HG02623 (cell line): ENCODE data around the gene FAM227B.
"Not testable (repeated sequence)": the region's sequence is repeated elsewhere in the genome, so short reads cannot be mapped to it uniquely, and the experiment has no call there.

Experiments
- ATAC-seq: cut with Tn5 transposase; IDR thresholded peaks from one replicate; pipeline ENCODE4 v1.9.1; 2021; ENCODE audit warnings: moderate library complexity; ENCODE audit not compliant: unreplicated experiment

Gene FAM227B

GRCh38 chr15:49383266-49383665 is 237.4 kb downstream of the FAM227B start:
- ATAC-seq = no peak

DNA sequence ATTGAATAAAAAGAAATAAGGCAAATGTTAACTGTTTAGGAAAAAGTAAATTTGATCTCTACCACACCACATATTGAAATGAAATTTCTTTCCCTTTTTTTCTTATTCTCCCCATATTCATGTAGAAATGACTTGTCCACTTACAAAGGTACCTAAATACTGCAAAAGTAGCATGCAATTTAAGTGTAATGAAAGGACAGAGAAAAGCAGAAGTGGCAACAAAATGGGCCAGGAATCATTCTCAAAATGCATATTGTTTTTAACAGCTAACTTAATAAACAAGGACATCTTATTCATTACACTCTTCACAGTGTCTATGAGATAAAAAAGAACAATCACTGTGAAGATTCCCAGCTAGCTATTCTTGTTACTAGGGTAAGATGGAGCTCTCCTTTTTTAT is 238.2 kb downstream of the FAM227B start:
- no peak for ATAC-seq

DNA sequence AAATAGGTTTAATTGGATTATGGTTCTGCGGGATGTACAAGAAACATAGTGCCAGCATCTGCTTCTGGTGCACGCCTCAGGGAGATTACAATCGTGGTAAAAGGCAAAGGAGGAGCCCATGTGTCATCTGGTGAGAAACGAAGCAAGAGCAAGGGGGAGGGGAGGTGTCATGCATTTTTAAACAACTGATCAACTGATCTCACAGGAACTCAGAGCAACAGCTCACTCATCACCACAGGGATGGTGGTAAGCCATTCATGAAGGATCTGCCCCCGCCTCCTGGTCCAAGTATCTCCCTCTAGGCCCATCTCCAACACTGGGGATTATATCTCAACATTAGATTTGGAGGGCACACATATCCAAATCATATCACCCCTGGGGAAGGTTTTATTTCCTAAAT is 239.7 kb downstream of the FAM227B start:
- no peak for ATAC-seq

DNA sequence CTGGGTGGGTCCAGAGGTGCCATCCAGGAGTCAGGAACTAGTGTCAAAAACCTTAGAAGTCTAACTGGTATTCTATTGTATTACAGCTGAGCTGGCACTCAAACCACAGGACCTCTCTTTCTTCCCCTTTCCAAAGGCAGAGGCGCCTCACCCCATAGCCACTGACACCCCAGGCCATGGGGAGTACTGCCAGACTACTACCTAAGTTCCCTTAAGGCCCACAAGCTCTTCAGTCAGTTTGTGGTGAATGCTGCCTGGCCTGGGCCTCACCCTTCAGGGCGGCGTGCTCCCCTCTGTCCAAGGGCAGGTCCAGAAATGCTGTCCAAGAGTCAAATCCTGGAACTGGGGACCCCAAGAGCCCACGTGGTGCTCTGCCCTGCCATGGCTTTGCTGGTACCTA is 240.6 kb downstream of the FAM227B start:
- no peak for ATAC-seq

- no peak for ATAC-seq
These were observed 248.3 kb downstream of the FAM227B start for GRCh38 chr15:49372366-49372765.

DNA sequence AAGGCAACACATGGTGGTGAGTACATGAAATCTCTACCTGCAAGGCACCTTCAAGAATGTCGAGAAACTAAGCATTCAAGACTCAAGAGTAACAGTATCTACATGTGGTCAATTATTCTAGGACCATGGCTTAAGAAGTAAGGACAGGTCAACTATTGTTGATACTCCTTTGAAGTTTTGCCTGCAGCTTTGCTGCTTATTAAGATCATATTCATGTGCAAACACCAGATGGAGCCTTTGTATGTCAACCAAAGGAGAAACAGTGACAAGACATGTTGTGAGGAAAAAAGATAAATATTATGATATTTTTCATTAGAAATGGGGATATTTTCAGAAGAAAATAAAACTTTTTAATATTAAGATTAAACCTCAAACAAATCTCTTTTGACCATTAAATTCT is 249.8 kb downstream of the FAM227B start:
- ATAC-seq = no peak

GRCh38 chr15:49366496-49366895 is 254.1 kb downstream of the FAM227B start:
- no peak for ATAC-seq

- ATAC-seq = no peak
These were observed 259.2 kb downstream of the FAM227B start for GRCh38 chr15:49361370-49361769.

- not testable (repeated sequence) for ATAC-seq
These were observed 266.2 kb downstream of the FAM227B start for GRCh38 chr15:49354439-49354838.

GRCh38 chr15:49343546-49343945 is 277.1 kb downstream of the FAM227B start:
- no peak for ATAC-seq

GRCh38 chr15:49339656-49340055 is 281.0 kb downstream of the FAM227B start:
- no peak for ATAC-seq

- no peak for ATAC-seq
These were observed 288.7 kb downstream of the FAM227B start for GRCh38 chr15:49331951-49332350.

- ATAC-seq = no peak
These were observed 289.2 kb downstream of the FAM227B start for GRCh38 chr15:49331442-49331841.

- ATAC-seq = no peak
These were observed 290.5 kb downstream of the FAM227B start for GRCh38 chr15:49330166-49330565.

- ATAC-seq = no peak
These were observed 291.7 kb downstream of the FAM227B start for GRCh38 chr15:49328941-49329340.

GRCh38 chr15:49327927-49328326 is 292.7 kb downstream of the FAM227B start:
- ATAC-seq = no peak

DNA sequence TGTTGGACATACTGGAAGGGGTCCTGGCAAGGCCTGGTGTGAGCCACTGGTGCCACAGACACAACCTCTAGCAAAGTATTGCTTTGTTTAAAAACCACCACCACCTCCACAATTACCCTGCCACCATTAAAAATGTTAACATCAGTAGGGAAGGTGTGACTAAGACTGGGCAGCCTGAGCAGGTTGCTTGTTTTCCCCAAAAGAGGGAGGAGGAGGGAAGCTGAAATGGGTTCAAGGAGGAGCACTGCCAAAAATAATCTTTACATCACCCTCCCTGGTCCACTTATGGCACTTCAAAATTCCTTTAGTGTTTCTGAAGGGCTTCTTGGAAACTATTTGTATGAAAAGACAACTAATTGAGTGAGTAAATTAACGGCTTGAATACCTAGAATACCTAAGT is 297.4 kb downstream of the FAM227B start:
- ATAC-seq = no peak

DNA sequence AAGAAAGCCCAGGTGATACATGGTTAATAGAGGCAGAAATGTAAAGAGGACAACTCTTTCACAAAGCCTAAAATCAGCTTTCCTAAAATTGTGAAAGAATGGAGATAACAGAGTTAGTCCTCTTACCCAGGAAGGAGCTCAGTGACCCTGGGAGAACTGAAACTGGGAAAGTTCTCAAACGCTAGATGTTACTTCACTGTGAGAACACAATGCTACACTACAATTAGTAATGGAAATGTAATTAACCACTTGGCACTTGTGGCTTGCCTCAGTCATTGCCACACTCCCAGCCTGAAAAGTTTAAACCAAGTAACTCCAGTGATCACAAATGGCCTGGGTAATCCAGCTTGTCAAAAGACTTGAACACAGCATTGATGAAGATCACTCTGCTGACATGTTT is 300.3 kb downstream of the FAM227B start:
- no peak for ATAC-seq

GRCh38 chr15:49315391-49315823 is 305.2 kb downstream of the FAM227B start:
- ATAC-seq = no peak

GRCh38 chr15:49314716-49315115 is 305.9 kb downstream of the FAM227B start:
- no peak for ATAC-seq

- no peak for ATAC-seq
These were observed 307.0 kb downstream of the FAM227B start for GRCh38 chr15:49313650-49314049.

DNA sequence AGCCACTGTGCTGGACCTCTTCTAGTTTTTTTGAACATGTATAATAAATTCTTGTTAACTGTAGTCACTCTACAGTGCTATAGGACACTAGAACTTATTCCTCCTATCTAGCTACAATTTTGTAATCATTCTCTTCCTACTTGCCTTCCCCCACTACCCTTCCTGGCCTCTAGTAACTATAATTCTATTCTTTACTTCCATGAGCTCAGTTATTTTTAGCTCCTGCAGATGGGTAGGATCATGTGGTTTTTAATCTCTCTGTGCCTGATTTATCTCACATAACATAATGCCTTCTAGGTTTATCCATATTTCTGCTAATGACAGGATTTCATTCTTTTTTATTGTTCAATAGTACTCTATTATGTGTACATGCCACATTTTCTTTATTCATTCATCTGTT is 310.7 kb downstream of the FAM227B start:
- no peak for ATAC-seq

DNA sequence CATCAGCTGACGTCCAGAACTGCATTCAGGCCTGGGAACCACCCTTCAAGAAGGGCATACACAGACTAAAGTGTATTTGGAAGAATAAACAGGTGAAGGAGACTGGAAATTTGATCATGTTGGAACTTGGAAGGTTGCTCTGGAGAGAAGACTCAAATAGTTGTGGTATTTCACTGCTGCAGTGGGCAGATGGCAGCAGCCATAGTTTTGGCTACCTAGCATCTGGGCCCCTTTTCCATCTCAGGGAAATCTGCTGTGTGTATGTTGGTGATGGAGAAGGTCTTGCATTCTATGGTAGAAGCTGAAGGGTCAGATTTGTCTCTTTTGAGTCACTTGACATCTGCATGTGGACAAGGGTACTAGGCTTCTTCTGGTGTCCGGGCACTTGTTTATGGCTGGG is 311.9 kb downstream of the FAM227B start:
- ATAC-seq = no peak

DNA sequence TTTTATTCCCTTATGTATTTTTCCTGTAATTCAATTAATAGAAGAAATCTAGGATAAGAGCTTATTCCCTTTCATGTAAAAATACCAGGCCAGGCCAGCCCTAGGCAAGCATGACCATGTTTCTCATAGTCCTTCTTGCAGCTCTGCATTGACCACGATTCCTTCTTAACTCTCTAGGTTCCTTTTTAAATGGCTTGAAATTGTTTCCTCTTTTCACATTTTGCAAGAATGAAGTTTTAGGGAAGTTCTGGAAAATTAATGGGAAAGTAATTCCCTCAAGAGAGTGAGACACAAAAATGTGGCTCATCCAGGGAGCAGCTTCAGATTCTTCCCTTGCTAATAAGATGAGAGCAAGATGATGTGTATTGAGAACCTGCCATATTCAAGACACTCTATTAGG is 314.1 kb downstream of the FAM227B start:
- no peak for ATAC-seq
